Spleen (tissue), 7 donors: Measurements from ENCODE around the gene HYAL1.

Experiments
- CTCF ChIP-seq, 11 experiments: fragments of 200-600 bp in 7 of 11; fragments of 450-650 bp in 4 of 11; sonication (generic) in 4 of 11; IDR thresholded peaks in 8 of 11; conservative IDR thresholded peaks in 3 of 11; 1 replicate in 7 of 11; 2 replicates in 4 of 11; pipeline versions ENCODE4 v1.4.0 to v1.8.0; 2016 to 2021; ENCODE audit warnings: antibody characterized with exemption in 11 of 11, inconsistent platforms in 4 of 11, mild to moderate bottlenecking in 1 of 11
- POLR2A ChIP-seq, 3 donors: fragments of 450-650 bp; IDR thresholded peaks; one replicate each; pipeline ENCODE4 v1.5.1; 2017; ENCODE audit warnings: antibody characterized with exemption in 3 of 3, mild to moderate bottlenecking in 1 of 3
- donor health status: DM: no; HTN: no; CAD: no; lungs with moderate emphysema.
- donor health status: DM: no; HTN: no; CAD: no.
- donor health status: DM: no; HTN: no; CAD: no.

GRCh38 chr3:50342813-50343633 is 39.6 kb upstream of the HYAL1 start:
- no peak for TF ChIP-seq CTCF (IDR thresholded peaks at IDR 0.05 in 8 of 11, conservative IDR thresholded peaks at IDR 0.05 in 3 of 11)
- TF ChIP-seq POLR2A (IDR thresholded peaks at IDR 0.05) = no peak
